Hepatocyte (in vitro differentiated cells): ENCODE measurements around the gene ZNF776.

Source experiments
- EZH2 ChIP-seq: fragments of 200-600 bp; sonication (generic); IDR thresholded peaks from 2 replicates; pipeline ENCODE4 v1.6.1; 2016; ENCODE audit warnings: antibody characterized with exemption, mild to moderate bottlenecking, borderline replicate concordance
- EZH2phosphoT487 ChIP-seq: fragments of 200-600 bp; sonication (generic); IDR thresholded peaks from one replicate; pipeline ENCODE4 v1.6.1; 2018; ENCODE audit warnings: antibody characterized with exemption, mild to moderate bottlenecking, low read depth, moderate library complexity; ENCODE audit not compliant: unreplicated experiment, severe bottlenecking
- TF ChIP-seq, protein P1 (sequence below): fragments of 200-600 bp; sonication (generic); IDR thresholded peaks from 2 replicates; pipeline ENCODE4 v1.5.1; 2016; ENCODE audit warnings: antibody characterized with exemption, mild to moderate bottlenecking; ENCODE audit not compliant: poor library complexity

DNA sequence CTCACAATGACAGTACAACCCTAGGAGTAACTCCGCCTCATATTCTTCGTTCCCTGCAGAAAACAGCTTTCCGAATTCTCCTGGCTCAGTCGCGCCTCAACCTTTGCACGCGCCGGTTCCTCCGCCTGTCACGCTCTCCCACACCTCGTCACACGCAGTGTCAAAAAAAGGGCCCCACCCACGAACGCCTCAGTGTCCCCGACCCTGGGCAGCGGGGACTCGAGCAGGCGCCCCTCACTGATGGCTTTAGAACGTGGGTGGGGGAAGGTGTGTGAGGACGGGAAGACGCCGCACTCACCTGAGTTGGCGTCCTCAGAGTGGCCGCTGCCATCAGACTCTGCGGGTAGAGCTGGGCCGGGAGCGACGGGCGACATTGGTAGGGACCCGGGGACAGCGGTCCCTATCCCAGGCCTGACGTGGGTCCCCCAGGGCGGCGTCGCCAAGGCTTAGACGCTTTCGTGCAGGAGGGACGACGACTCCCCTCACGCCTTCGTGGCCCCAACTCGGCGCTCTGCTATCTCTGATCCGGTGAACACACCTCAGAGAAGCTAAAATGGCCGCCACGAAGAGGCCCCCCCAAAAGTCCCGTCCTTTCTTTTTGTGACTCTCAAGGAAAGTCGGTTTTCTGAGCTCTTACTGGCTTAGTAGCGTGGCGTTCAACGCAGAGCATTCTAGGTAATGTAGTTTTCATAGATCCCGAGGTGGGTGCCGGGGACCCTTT is 37.8 kb upstream of the ZNF776 start, which contains the start of gene ZNF154:
- TF ChIP-seq, protein P1, sequence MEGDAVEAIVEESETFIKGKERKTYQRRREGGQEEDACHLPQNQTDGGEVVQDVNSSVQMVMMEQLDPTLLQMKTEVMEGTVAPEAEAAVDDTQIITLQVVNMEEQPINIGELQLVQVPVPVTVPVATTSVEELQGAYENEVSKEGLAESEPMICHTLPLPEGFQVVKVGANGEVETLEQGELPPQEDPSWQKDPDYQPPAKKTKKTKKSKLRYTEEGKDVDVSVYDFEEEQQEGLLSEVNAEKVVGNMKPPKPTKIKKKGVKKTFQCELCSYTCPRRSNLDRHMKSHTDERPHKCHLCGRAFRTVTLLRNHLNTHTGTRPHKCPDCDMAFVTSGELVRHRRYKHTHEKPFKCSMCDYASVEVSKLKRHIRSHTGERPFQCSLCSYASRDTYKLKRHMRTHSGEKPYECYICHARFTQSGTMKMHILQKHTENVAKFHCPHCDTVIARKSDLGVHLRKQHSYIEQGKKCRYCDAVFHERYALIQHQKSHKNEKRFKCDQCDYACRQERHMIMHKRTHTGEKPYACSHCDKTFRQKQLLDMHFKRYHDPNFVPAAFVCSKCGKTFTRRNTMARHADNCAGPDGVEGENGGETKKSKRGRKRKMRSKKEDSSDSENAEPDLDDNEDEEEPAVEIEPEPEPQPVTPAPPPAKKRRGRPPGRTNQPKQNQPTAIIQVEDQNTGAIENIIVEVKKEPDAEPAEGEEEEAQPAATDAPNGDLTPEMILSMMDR = no peak
- TF ChIP-seq EZH2phosphoT487 (no peak), EZH2 (no peak)
